WTC11 (cell line): Measurements from ENCODE around the gene EVA1C. TPM values are rescaled to one million over a fixed set of nuclear protein-coding genes. Genes with fewer than 3 reads are reported as not detected.
"Not testable (repeated sequence)": the region's sequence is repeated elsewhere in the genome, so short reads cannot be mapped to it uniquely, and the experiment has no call there.

ENCODE experiments used
- ATAC-seq: fragments of 200-7000 bp; cut with Tn5 transposase; 2 replicates; pipeline ENCODE4 v1.10.0; 2021; ENCODE audit warnings: mild to moderate bottlenecking, moderate library complexity
- CTCF ChIA-PET: fragments of 300-600 bp; sonication (Branson Sonifier 250); formaldehyde crosslinking; loops from one replicate; lab custom pipeline; 2021; ENCODE audit warnings: antibody characterized with exemption; lab: Charles Lee
- POLR2A ChIA-PET: fragments of 350-600 bp; sonication (Branson Sonifier 250); formaldehyde crosslinking; loops from one replicate; lab custom pipeline; 2021; ENCODE audit warnings: antibody characterized with exemption; lab: Charles Lee
- DNase-seq: peaks from one replicate; pipeline ENCODE4 v3.0.0; 2021; ENCODE audit warnings: low spot score
- H3K27ac Mint-ChIP-seq: 2 replicates; pipeline ENCODE4 v1.8.0; 2021; ENCODE audit warnings: mixed read lengths
- H3K27me3 Mint-ChIP-seq: 2 replicates; pipeline ENCODE4 v1.8.0; 2021; ENCODE audit warnings: low read depth, mild to moderate bottlenecking, moderate library complexity, mixed read lengths
- H3K36me3 Mint-ChIP-seq: 2 replicates; pipeline ENCODE4 v1.8.0; 2021; ENCODE audit warnings: mixed read lengths
- H3K4me1 Mint-ChIP-seq: 2 replicates; pipeline ENCODE4 v1.8.0; 2022; ENCODE audit warnings: mixed read lengths
- H3K4me3 Mint-ChIP-seq: 2 replicates; pipeline ENCODE4 v1.8.0; 2021; ENCODE audit warnings: mild to moderate bottlenecking, moderate library complexity, mixed read lengths
- H3K9me3 Mint-ChIP-seq: 2 replicates; pipeline ENCODE4 v1.8.0; 2021; ENCODE audit warnings: mixed read lengths
- AR ChIP-seq: fragments of 250-450 bp; sonication (Bioruptor Pico); IDR thresholded peaks from 2 replicates; pipeline ENCODE4 v1.9.0; 2021; ENCODE audit warnings: mild to moderate bottlenecking
- ELF4 ChIP-seq: sonication (generic); formaldehyde crosslinking; IDR thresholded peaks from 2 replicates; pipeline ENCODE4 v1.8.1; 2022; ENCODE audit warnings: low read depth, mild to moderate bottlenecking, moderate library complexity, missing genetic modification reagents
- ESRRA ChIP-seq: sonication (generic); formaldehyde crosslinking; IDR thresholded peaks from 2 replicates; pipeline ENCODE4 v1.8.1; 2022; ENCODE audit warnings: mild to moderate bottlenecking, missing genetic modification reagents, borderline replicate concordance
- FOXJ3 ChIP-seq: sonication (generic); formaldehyde crosslinking; IDR thresholded peaks from 2 replicates; pipeline ENCODE4 v1.9.0; 2021; ENCODE audit warnings: missing genetic modification reagents, mild to moderate bottlenecking, borderline replicate concordance
- GABPB1 ChIP-seq: sonication (generic); formaldehyde crosslinking; IDR thresholded peaks from 2 replicates; pipeline ENCODE4 v1.8.1; 2023; ENCODE audit warnings: mild to moderate bottlenecking, missing genetic modification reagents
- GTF2I ChIP-seq: fragments of 250-450 bp; sonication (Bioruptor Pico); conservative IDR thresholded peaks from 2 replicates; pipeline ENCODE4 v1.4.0; 2021; ENCODE audit warnings: mild to moderate bottlenecking
- HMGA2 ChIP-seq: fragments of 250-450 bp; sonication (Bioruptor Pico); IDR thresholded peaks from 2 replicates; pipeline ENCODE4 v1.4.0; 2021; ENCODE audit warnings: mild to moderate bottlenecking, moderate library complexity
- MLX ChIP-seq: sonication (generic); formaldehyde crosslinking; IDR thresholded peaks from 2 replicates; pipeline ENCODE4 v1.8.1; 2023; ENCODE audit warnings: mild to moderate bottlenecking, missing genetic modification reagents, moderate library complexity
- MXD4 ChIP-seq: fragments of 250-450 bp; sonication (Bioruptor Pico); IDR thresholded peaks from 2 replicates; pipeline ENCODE4 v1.8.0; 2021; ENCODE audit warnings: mild to moderate bottlenecking, moderate library complexity, borderline replicate concordance
- NR3C1 ChIP-seq: sonication (generic); formaldehyde crosslinking; conservative IDR thresholded peaks from 2 replicates; pipeline ENCODE4 v1.8.1; 2023; ENCODE audit warnings: low read depth, mild to moderate bottlenecking, missing genetic modification reagents
- RORB ChIP-seq: fragments of 250-450 bp; sonication (Bioruptor Pico); IDR thresholded peaks from 2 replicates; pipeline ENCODE4 v1.9.0; 2021; ENCODE audit warnings: mild to moderate bottlenecking
- SMAD3 ChIP-seq: sonication (generic); formaldehyde crosslinking; IDR thresholded peaks from 2 replicates; pipeline ENCODE4 v1.8.0; 2022; ENCODE audit warnings: missing genetic modification reagents, mild to moderate bottlenecking, borderline replicate concordance
- SMAD4 ChIP-seq: sonication (generic); formaldehyde crosslinking; IDR thresholded peaks from 2 replicates; pipeline ENCODE4 v1.8.0; 2022; ENCODE audit warnings: mild to moderate bottlenecking, missing genetic modification reagents
- TEAD1 ChIP-seq: sonication (generic); formaldehyde crosslinking; IDR thresholded peaks from 2 replicates; pipeline ENCODE4 v1.8.0; 2022; ENCODE audit warnings: mild to moderate bottlenecking, missing genetic modification reagents
- ZNF121 ChIP-seq: sonication (generic); formaldehyde crosslinking; IDR thresholded peaks from 2 replicates; pipeline ENCODE4 v1.8.0; 2023; ENCODE audit warnings: missing genetic modification reagents
- ZNF219 ChIP-seq: sonication (generic); formaldehyde crosslinking; IDR thresholded peaks from 2 replicates; pipeline ENCODE4 v1.8.0; 2023; ENCODE audit warnings: missing genetic modification reagents, mild to moderate bottlenecking, borderline replicate concordance
- ZNF416 ChIP-seq: fragments of 250-450 bp; sonication (Bioruptor Pico); IDR thresholded peaks from 2 replicates; pipeline ENCODE4 v1.9.0; 2021; ENCODE audit warnings: mild to moderate bottlenecking, inconsistent platforms
- total RNA-seq: library from RNA; stranded (reverse); gene quantifications from 3 replicates; pipeline ENCODE4 v1.2.3, GENCODE V29; 2021
- TF ChIP-seq, protein P1 (sequence below): fragments of 250-450 bp; sonication (Bioruptor Pico); conservative IDR thresholded peaks from 2 replicates; pipeline ENCODE4 v1.9.0; 2021; ENCODE audit warnings: mild to moderate bottlenecking
- TF ChIP-seq, protein P2 (sequence below): sonication (generic); formaldehyde crosslinking; IDR thresholded peaks from 2 replicates; pipeline ENCODE4 v1.8.1; 2023; ENCODE audit warnings: mild to moderate bottlenecking, moderate library complexity, missing genetic modification reagents
- TF ChIP-seq, protein P3 (sequence below): fragments of 200-600 bp; IDR thresholded peaks from 2 replicates; pipeline ENCODE4 v1.8.0; 2022; ENCODE audit warnings: antibody characterized with exemption
- TF ChIP-seq, protein P4 (sequence below): sonication (generic); formaldehyde crosslinking; IDR thresholded peaks from 2 replicates; pipeline ENCODE4 v1.8.1; 2022; ENCODE audit warnings: low read depth, mild to moderate bottlenecking, moderate library complexity, missing genetic modification reagents, borderline replicate concordance

Gene EVA1C
- total RNA-seq, 1 experiment from 2014 or later: 3.1 TPM

- no peak for DNase-seq
- POLR2A ChIA-PET: no interaction called here
- Mint-ChIP-seq H3K4me3 (no peak overlapping the region), H3K27ac (no peak overlapping the region), H3K27me3 (no peaks in the 10 kb centered on the region; the same call in 1 of the 2 replicates), H3K36me3 (peaks cover 27% of the 10 kb centered on the region), H3K9me3 (peaks cover 24% of the 10 kb centered on the region), H3K4me1 (peaks cover 8% of the 10 kb centered on the region)
- no peak for TF ChIP-seq RORB
- TF ChIP-seq, protein P1, sequence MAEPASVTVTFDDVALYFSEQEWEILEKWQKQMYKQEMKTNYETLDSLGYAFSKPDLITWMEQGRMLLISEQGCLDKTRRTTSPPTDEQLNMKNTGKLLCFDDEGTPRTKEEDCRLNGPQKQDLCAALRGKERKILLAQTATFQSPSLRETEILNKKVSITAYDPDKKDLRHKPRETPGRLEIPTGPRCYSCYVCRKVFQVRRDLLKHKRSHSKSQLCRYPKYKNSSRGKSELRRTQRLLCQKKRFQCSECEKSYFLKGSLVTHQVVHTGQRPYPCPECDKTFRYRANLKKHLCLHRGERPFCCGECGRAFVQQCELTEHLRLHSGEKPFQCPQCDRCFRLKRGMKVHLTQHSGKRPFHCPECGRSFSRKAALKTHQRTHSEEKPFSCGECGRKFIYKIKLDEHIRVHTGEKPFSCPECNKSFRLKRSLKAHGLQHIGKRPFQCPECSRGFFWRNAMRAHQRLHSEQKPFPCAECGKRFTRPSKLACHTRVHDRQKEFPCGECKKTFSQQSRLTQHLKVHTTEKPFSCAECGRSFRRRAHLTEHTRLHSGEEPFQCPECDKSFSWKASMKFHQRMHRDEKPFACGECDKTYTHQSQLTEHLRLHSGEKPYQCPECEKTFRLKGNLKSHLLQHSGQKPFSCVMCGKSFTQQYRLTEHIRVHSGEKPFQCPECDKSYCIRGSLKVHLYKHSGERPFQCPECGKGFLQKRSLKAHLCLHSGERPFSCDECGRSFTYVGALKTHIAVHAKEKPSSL (CRISPR knock-in tag): no peak
- TF ChIP-seq ZNF121 (CRISPR knock-in tag): no peak
- no peak for TF ChIP-seq FOXJ3
- no peak for TF ChIP-seq SMAD4 (CRISPR knock-in tag)
- TF ChIP-seq GTF2I (CRISPR knock-in tag): no peak
- no peak for TF ChIP-seq SMAD3 (CRISPR knock-in tag)
- no peak for TF ChIP-seq ELF4 (CRISPR knock-in tag)
- TF ChIP-seq, protein P2, sequence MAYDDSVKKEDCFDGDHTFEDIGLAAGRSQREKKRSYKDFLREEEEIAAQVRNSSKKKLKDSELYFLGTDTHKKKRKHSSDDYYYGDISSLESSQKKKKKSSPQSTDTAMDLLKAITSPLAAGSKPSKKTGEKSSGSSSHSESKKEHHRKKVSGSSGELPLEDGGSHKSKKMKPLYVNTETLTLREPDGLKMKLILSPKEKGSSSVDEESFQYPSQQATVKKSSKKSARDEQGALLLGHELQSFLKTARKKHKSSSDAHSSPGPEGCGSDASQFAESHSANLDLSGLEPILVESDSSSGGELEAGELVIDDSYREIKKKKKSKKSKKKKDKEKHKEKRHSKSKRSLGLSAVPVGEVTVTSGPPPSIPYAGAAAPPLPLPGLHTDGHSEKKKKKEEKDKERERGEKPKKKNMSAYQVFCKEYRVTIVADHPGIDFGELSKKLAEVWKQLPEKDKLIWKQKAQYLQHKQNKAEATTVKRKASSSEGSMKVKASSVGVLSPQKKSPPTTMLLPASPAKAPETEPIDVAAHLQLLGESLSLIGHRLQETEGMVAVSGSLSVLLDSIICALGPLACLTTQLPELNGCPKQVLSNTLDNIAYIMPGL: no peak
- TF ChIP-seq, protein P3, sequence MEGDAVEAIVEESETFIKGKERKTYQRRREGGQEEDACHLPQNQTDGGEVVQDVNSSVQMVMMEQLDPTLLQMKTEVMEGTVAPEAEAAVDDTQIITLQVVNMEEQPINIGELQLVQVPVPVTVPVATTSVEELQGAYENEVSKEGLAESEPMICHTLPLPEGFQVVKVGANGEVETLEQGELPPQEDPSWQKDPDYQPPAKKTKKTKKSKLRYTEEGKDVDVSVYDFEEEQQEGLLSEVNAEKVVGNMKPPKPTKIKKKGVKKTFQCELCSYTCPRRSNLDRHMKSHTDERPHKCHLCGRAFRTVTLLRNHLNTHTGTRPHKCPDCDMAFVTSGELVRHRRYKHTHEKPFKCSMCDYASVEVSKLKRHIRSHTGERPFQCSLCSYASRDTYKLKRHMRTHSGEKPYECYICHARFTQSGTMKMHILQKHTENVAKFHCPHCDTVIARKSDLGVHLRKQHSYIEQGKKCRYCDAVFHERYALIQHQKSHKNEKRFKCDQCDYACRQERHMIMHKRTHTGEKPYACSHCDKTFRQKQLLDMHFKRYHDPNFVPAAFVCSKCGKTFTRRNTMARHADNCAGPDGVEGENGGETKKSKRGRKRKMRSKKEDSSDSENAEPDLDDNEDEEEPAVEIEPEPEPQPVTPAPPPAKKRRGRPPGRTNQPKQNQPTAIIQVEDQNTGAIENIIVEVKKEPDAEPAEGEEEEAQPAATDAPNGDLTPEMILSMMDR: no peak
- no peak for TF ChIP-seq GABPB1
- TF ChIP-seq ZNF416 (CRISPR knock-in tag): no peak
- TF ChIP-seq ZNF219: no peak
- TF ChIP-seq HMGA2 (CRISPR knock-in tag): no peak
- ATAC-seq: no peak
- CTCF ChIA-PET: no interaction called here
These were observed 49.0 kb downstream of the EVA1C start for GRCh38 chr21:32461503-32461902.

GRCh38 chr21:32462564-32462963 is 50.1 kb downstream of the EVA1C start:
- H3K27me3 Mint-ChIP-seq, ATAC-seq, H3K27ac Mint-ChIP-seq, DNase-seq, POLR2A ChIA-PET, H3K4me3 Mint-ChIP-seq, CTCF ChIA-PET: not testable (repeated sequence)
- Mint-ChIP-seq H3K9me3 (peaks cover 24% of the 10 kb centered on the region), H3K36me3 (peaks cover 27% of the 10 kb centered on the region), H3K4me1 (peaks cover 14% of the 10 kb centered on the region)

DNA sequence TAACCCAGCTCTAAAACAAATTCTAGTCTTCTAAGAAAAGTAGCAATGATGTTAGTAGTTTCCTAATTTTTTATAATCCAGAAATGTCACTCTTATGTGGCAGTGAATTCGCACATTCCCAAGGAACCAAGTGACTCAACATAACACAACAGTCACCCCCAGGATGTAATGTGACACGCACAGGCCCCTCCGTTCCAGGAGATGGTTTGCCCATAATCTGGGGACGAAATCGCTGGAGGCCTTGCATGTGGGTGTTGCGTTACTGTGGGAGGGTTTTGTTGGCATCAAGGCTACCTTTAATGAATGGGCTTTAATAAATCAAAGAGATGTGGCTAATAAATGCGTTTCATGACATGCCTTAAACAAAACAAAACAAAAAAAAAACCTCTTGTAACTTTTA is 50.9 kb downstream of the EVA1C start:
- Mint-ChIP-seq H3K27ac (no peak overlapping the region), H3K9me3 (peaks cover 24% of the 10 kb centered on the region), H3K27me3 (no peaks in the 10 kb centered on the region; the same call in 1 of the 2 replicates), H3K4me1 (peaks cover 11% of the 10 kb centered on the region), H3K4me3 (no peak overlapping the region), H3K36me3 (peaks cover 27% of the 10 kb centered on the region)
- ChIA-PET CTCF (no interaction called here), POLR2A (no interaction called here)
- no peak for DNase-seq
- no peak for ATAC-seq
- TF ChIP-seq MLX (CRISPR knock-in tag) (no peak), MXD4 (no peak), TEAD1 (CRISPR knock-in tag) (no peak), ESRRA (CRISPR knock-in tag) (no peak), NR3C1 (CRISPR knock-in tag) (no peak), AR (CRISPR knock-in tag) (no peak)
- TF ChIP-seq, protein P4, sequence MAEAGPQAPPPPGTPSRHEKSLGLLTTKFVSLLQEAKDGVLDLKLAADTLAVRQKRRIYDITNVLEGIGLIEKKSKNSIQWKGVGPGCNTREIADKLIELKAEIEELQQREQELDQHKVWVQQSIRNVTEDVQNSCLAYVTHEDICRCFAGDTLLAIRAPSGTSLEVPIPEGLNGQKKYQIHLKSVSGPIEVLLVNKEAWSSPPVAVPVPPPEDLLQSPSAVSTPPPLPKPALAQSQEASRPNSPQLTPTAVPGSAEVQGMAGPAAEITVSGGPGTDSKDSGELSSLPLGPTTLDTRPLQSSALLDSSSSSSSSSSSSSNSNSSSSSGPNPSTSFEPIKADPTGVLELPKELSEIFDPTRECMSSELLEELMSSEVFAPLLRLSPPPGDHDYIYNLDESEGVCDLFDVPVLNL (CRISPR knock-in tag): no peak
- TF ChIP-seq, protein P2: no peak
